ENCODE results near the gene OPCML. TPM values are rescaled to one million over a fixed set of nuclear protein-coding genes. Genes with fewer than 3 reads are reported as not detected.

The OPCML gene
- total and polyA plus RNA-seq, 2 experiments from 2014 or later = 0.21 to 0.51 TPM

GRCh38 chr11:133041928-133042882 lies 490.1 kb downstream of the OPCML start:
- Histone ChIP-seq H3K4me3 (no peak overlapping the region), H3K27ac (no peak overlapping the region), H3K4me1 (ENCODE audit: low read depth) (no peaks in the 10 kb centered on the region), H3K36me3 (no peaks in the 10 kb centered on the region), H3K9me3 (ENCODE audit: low read depth) (no peaks in the 10 kb centered on the region), H3K27me3 (peaks cover 3% of the 10 kb centered on the region)
- TF ChIP-seq CTCF (IDR thresholded peaks at IDR 0.05; ENCODE audit: low read depth, low read length) = no peak
- DNase-seq (ENCODE audit: low read depth in 1 of 2, low spot score in 1 of 2) = no peak

- H3K27me3 ChIP-seq = peaks cover 3% of the 10 kb centered on the region
- no peaks in the 10 kb centered on the region for H3K36me3 ChIP-seq
- H3K27ac ChIP-seq = no peak overlapping the region
- no peaks in the 10 kb centered on the region for H3K4me1 ChIP-seq (ENCODE audit: low read depth)
- H3K4me3 ChIP-seq = no peak overlapping the region
- no peaks in the 10 kb centered on the region for H3K9me3 ChIP-seq (ENCODE audit: low read depth)
- no peak for DNase-seq (ENCODE audit: low read depth in 1 of 2, low spot score in 1 of 2)
- TF ChIP-seq CTCF (IDR thresholded peaks at IDR 0.05; ENCODE audit: low read depth, low read length) = no peak
Observed at GRCh38 chr11:133041181-133041580, 491.1 kb downstream of the OPCML start.

GRCh38 chr11:133040289-133040900 lies 491.9 kb downstream of the OPCML start:
- Histone ChIP-seq H3K4me3 (no peak overlapping the region), H3K9me3 (ENCODE audit: low read depth) (no peaks in the 10 kb centered on the region), H3K27ac (no peak overlapping the region), H3K36me3 (no peaks in the 10 kb centered on the region), H3K27me3 (peaks cover 3% of the 10 kb centered on the region), H3K4me1 (ENCODE audit: low read depth) (no peaks in the 10 kb centered on the region)
- TF ChIP-seq CTCF (IDR thresholded peaks at IDR 0.05; ENCODE audit: low read depth, low read length) = no peak
- no peak for DNase-seq (ENCODE audit: low read depth in 1 of 2, low spot score in 1 of 2)

- DNase-seq (ENCODE audit: low read depth in 1 of 2, low spot score in 1 of 2) = no peak
- Histone ChIP-seq H3K9me3 (ENCODE audit: low read depth) (no peaks in the 10 kb centered on the region), H3K36me3 (no peaks in the 10 kb centered on the region), H3K27ac (no peak overlapping the region), H3K4me1 (ENCODE audit: low read depth) (no peaks in the 10 kb centered on the region), H3K4me3 (no peak overlapping the region), H3K27me3 (peaks cover 3% of the 10 kb centered on the region)
- TF ChIP-seq CTCF (IDR thresholded peaks at IDR 0.05; ENCODE audit: low read depth, low read length) = no peak
Observed at GRCh38 chr11:133038850-133039249, 493.5 kb downstream of the OPCML start.

GRCh38 chr11:133034929-133035328 lies 497.4 kb downstream of the OPCML start:
- no peak for TF ChIP-seq CTCF (IDR thresholded peaks at IDR 0.05; ENCODE audit: low read depth, low read length)
- Histone ChIP-seq H3K27me3 (no peaks in the 10 kb centered on the region), H3K36me3 (no peaks in the 10 kb centered on the region), H3K9me3 (ENCODE audit: low read depth) (no peaks in the 10 kb centered on the region), H3K4me3 (no peak overlapping the region), H3K27ac (no peak overlapping the region), H3K4me1 (ENCODE audit: low read depth) (no peaks in the 10 kb centered on the region)
- no peak for DNase-seq (ENCODE audit: low read depth in 1 of 2, low spot score in 1 of 2)

All from cardiac muscle cell (in vitro differentiated cells and primary cell).